ENCODE data around the gene THUMPD1.
"Not testable (repeated sequence)": the region's sequence is repeated elsewhere in the genome, so short reads cannot be mapped to it uniquely, and the experiment has no call there.

Gene THUMPD1

DNA sequence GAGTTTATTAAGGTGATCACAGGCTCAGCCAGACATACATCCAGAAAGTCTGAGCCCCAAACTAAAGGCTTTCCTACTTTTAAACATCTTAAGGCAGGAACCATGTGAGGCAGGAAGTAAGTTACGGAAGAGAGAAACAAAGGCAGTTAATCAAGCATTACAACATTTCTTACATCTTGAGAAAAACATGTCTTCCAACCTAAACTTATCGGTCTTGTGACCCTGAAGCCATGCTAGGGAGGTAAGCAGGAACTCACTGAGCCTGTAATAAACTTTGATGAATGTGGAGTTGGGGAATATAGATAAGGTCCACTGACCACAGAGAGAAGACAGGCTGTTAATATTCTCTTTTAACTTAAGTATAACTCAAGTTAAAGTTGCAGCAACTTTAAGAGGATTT, 18.7 kb upstream of the THUMPD1 start:
- no peak for DNase-seq (ENCODE audit: extremely low read depth, insufficient read length)
- Histone ChIP-seq H3K36me3 (ENCODE audit: control insufficient read depth, insufficient read depth, low read length) (no peaks in the 10 kb centered on the region), H3K27me3 (replicated peaks; ENCODE audit: control insufficient read depth, insufficient read depth, low read length) (no peaks in the 10 kb centered on the region), H3K4me3 (replicated peaks; ENCODE audit: low read depth, low read length) (no peak overlapping the region)
- TF ChIP-seq, protein P1, sequence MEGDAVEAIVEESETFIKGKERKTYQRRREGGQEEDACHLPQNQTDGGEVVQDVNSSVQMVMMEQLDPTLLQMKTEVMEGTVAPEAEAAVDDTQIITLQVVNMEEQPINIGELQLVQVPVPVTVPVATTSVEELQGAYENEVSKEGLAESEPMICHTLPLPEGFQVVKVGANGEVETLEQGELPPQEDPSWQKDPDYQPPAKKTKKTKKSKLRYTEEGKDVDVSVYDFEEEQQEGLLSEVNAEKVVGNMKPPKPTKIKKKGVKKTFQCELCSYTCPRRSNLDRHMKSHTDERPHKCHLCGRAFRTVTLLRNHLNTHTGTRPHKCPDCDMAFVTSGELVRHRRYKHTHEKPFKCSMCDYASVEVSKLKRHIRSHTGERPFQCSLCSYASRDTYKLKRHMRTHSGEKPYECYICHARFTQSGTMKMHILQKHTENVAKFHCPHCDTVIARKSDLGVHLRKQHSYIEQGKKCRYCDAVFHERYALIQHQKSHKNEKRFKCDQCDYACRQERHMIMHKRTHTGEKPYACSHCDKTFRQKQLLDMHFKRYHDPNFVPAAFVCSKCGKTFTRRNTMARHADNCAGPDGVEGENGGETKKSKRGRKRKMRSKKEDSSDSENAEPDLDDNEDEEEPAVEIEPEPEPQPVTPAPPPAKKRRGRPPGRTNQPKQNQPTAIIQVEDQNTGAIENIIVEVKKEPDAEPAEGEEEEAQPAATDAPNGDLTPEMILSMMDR (IDR thresholded peaks at IDR 0.05; ENCODE audit: insufficient read depth, low read length, poor library complexity, severe bottlenecking) = no peak

DNA sequence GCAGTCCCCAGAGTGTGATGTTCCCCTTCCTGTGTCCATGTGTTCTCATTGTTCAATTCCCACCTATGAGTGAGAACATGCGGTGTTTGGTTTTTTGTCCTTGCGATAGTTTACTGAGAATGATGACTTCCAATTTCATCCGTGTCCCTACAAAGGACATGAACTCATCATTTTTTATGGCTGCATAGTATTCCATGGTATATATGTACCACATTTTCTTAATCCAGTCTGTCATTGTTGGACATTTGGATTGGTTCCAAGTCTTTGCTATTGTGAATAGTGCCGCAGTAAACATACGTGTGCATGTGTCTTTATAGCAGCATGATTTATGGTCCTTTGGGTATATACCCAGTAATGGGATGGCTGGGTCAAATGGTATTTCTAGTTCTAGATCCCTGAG, 14.2 kb upstream of the THUMPD1 start:
- H3K4me3 ChIP-seq (replicated peaks; ENCODE audit: low read depth, low read length); H3K27me3 ChIP-seq (replicated peaks; ENCODE audit: control insufficient read depth, insufficient read depth, low read length); DNase-seq (ENCODE audit: extremely low read depth, insufficient read length); H3K36me3 ChIP-seq (ENCODE audit: control insufficient read depth, insufficient read depth, low read length): not testable (repeated sequence)

DNA sequence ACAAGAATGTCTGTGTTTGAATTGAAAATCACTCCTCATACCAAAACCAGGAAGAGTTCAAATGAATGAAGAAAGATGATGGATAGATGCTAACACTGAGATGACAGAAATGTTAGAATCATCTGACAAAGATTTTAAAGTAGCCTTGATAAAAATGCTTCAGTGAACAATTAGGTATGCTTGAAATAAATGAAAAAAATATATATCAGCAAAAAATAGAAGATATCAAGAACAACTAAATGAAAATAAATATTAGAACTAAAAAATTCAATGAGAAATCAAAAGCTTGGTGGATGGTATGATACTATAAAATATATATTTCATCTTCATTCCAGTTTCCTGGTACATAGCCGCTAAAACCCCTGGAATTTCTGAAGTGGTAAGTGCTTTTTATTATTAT, 13.6 kb upstream of the THUMPD1 start:
- TF ChIP-seq, protein P1 (IDR thresholded peaks at IDR 0.05; ENCODE audit: insufficient read depth, low read length, poor library complexity, severe bottlenecking) = no peak
- DNase-seq (ENCODE audit: extremely low read depth, insufficient read length) = no peak
- Histone ChIP-seq H3K27me3 (replicated peaks; ENCODE audit: control insufficient read depth, insufficient read depth, low read length) (no peaks in the 10 kb centered on the region), H3K4me3 (replicated peaks; ENCODE audit: low read depth, low read length) (no peak overlapping the region), H3K36me3 (ENCODE audit: control insufficient read depth, insufficient read depth, low read length) (no peaks in the 10 kb centered on the region)

DNA sequence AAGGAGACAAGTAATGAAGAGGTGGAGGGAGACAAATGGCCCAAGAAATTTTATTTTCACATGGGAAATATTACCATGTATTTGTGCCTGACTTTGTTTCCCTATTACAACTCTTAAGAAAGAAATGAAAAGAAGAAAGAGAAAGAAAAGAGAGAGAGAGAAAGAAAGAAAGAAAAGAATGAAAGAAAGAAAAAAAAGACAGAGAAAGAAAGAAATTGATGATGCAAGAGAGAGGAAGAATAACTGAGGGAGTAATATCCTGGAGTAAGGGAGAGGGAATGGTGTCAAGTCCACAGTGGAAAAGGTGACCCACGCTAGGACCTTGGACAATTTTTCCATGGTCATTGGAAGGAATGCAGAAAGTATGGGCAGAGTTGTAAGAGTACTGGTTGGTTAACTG, 12.1 kb upstream of the THUMPD1 start:
- Histone ChIP-seq H3K4me3 (replicated peaks; ENCODE audit: low read depth, low read length) (no peak overlapping the region), H3K27me3 (replicated peaks; ENCODE audit: control insufficient read depth, insufficient read depth, low read length) (no peaks in the 10 kb centered on the region), H3K36me3 (ENCODE audit: control insufficient read depth, insufficient read depth, low read length) (no peaks in the 10 kb centered on the region)
- no peak for DNase-seq (ENCODE audit: extremely low read depth, insufficient read length)
- TF ChIP-seq, protein P1 (IDR thresholded peaks at IDR 0.05; ENCODE audit: insufficient read depth, low read length, poor library complexity, severe bottlenecking) = no peak

DNA sequence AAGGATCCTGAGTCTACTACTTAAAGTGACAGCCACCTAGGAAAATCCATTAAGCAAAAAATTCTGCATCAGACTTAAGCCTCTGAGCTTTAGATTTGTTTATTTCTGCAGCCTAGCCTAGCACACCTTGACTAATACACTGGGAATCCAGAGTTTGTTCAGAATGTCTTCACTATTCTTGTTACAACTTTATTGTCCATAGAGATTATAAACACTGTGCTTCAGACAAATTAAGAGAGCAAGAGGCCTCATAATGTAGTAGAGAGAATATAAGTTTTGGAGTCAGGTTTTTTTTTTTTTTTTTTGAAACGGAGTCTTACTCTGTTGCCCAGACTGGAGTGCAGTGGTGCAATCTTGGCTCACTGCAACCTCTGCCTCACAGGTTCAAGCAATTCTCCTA, 8.9 kb upstream of the THUMPD1 start:
- TF ChIP-seq, protein P1 (IDR thresholded peaks at IDR 0.05; ENCODE audit: insufficient read depth, low read length, poor library complexity, severe bottlenecking) = no peak
- Histone ChIP-seq H3K27me3 (replicated peaks; ENCODE audit: control insufficient read depth, insufficient read depth, low read length) (no peaks in the 10 kb centered on the region), H3K36me3 (ENCODE audit: control insufficient read depth, insufficient read depth, low read length) (no peaks in the 10 kb centered on the region), H3K4me3 (replicated peaks; ENCODE audit: low read depth, low read length) (no peak overlapping the region)
- no peak for DNase-seq (ENCODE audit: extremely low read depth, insufficient read length)

DNA sequence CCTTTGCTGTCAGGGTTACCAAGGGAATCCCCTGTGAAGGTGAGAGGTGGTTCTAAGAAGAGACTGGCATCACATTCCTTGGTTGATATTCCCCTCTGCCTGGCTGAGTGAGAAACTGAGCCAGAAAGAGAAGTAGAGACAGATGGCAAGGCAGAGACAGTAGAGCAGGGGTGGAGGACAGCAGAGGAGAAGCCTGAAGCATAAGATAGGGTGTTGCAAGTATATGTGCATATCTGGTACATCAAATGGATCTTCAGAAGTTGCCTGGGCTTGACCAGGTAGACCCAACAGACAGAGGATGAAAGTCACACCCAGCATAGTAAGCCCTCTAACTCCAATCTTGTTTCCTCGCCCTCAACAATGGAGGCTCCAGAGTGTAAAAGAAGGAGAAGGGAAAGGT, 7.9 kb upstream of the THUMPD1 start:
- no peak for DNase-seq (ENCODE audit: extremely low read depth, insufficient read length)
- TF ChIP-seq, protein P1 (IDR thresholded peaks at IDR 0.05; ENCODE audit: insufficient read depth, low read length, poor library complexity, severe bottlenecking) = no peak
- H3K4me3 ChIP-seq (replicated peaks; ENCODE audit: low read depth, low read length) = no peak overlapping the region
- H3K36me3 ChIP-seq (ENCODE audit: control insufficient read depth, insufficient read depth, low read length) = no peaks in the 10 kb centered on the region
- H3K27me3 ChIP-seq (replicated peaks; ENCODE audit: control insufficient read depth, insufficient read depth, low read length) = no peaks in the 10 kb centered on the region
